ENCODE results near the gene ZG16. TPM values are rescaled to one million over a fixed set of nuclear protein-coding genes. Genes with fewer than 3 reads are reported as not detected.

ZG16 gene
- total and polyA plus RNA-seq, 2 of the 8 experiments (the other 6 are each of a cell fraction or from before 2014, with no cell fraction given), result not detected

GRCh38 chr16:29743827-29744531, 34.1 kb upstream of the ZG16 start:
- Histone ChIP-seq H2BK12ac (ENCODE audit: low read depth, low read length) (no peak overlapping the region), H2BK120ac (replicated peaks; ENCODE audit: low read depth, low read length) (no peak overlapping the region), H2AFZ (ENCODE audit: low read length) (no peak overlapping the region), H3K27ac (ENCODE audit: low read depth, low read length) (no peak overlapping the region), H3K4me2 (ENCODE audit: insufficient read depth in 1 of 2, low read depth in 2 of 2, low read length in 2 of 2) (no peak overlapping the region), H3K14ac (ENCODE audit: insufficient read length) (no peak overlapping the region), H2BK20ac (ENCODE audit: low read length) (no peak overlapping the region), H3K23ac (ENCODE audit: insufficient read length) (no peak overlapping the region), H4K20me1 (replicated peaks in 1 of 2; ENCODE audit: control insufficient read depth in 1 of 2, insufficient read depth in 2 of 2, low read length in 2 of 2) (peaks cover 12 to 18% of the 10 kb centered on the region in 2 experiments), H3K56ac (replicated peaks; ENCODE audit: insufficient read length, low read depth, low read length) (no peak overlapping the region), H3K9me3 (ENCODE audit: insufficient read depth in 2 of 2, low read depth in 1 of 2, low read length in 1 of 2) (peaks cover 8 to 9% of the 10 kb centered on the region in 2 experiments; a peak in 2 of 4 replicates), H3K4ac (replicated peaks; ENCODE audit: insufficient read length, low read depth, low read length) (no peak overlapping the region), H2AK5ac (ENCODE audit: low read depth, low read length) (no peak overlapping the region), H3K4me1 (replicated peaks in 1 of 4; ENCODE audit: control insufficient read depth in 3 of 4, insufficient read depth in 4 of 4, low read length in 3 of 4) (peaks cover 0 to 4% (median 2%) of the 10 kb centered on the region in 4 experiments; a peak in 4 of 7 replicates), H3K36me3 (ENCODE audit: control insufficient read depth in 2 of 4, insufficient read depth in 4 of 4, low read length in 3 of 4) (peaks cover 0 to 8% (median 0%) of the 10 kb centered on the region in 4 experiments; a peak in 2 of 8 replicates), H3K18ac (ENCODE audit: extremely low read depth, low read length) (no peak overlapping the region), H3K79me1 (ENCODE audit: low read depth, low read length) (0 out of 2 replicates have a peak, but pooled peaks cover 2% of the 10 kb centered on the region), H3K9ac (replicated peaks in 1 of 4; ENCODE audit: extremely low read depth in 1 of 4, low read depth in 3 of 4, low read length in 3 of 4) (no peak overlapping the region; a peak in 1 of 7 replicates), H3K23me2 (ENCODE audit: low read depth, low read length) (peaks cover 3% of the 10 kb centered on the region; the same call in 1 of the 2 replicates), H2BK15ac (ENCODE audit: low read length) (no peak overlapping the region), H3K27me3 (replicated peaks in 1 of 4; ENCODE audit: control insufficient read depth in 3 of 4, extremely low read depth in 1 of 4, insufficient read depth in 3 of 4, low read length in 3 of 4) (no peaks in the 10 kb centered on the region), H4K8ac (ENCODE audit: extremely low read depth, insufficient read depth, low read length) (no peak overlapping the region), H4K5ac (ENCODE audit: insufficient read length, low read depth, low read length) (no peak overlapping the region), H3K4me3 (ENCODE audit: extremely low read depth in 1 of 4, insufficient read depth in 2 of 4, low read depth in 3 of 4, low read length in 4 of 4) (no peak overlapping the region), H4K91ac (replicated peaks; ENCODE audit: insufficient read length, low read length) (no peak overlapping the region), H3K79me2 (ENCODE audit: control insufficient read depth in 1 of 2, insufficient read depth in 2 of 2, low read length in 2 of 2) (no peaks in the 10 kb centered on the region), H2BK5ac (ENCODE audit: low read depth, low read length) (no peak overlapping the region)
- ChIA-PET POLR2A (ENCODE audit: partially characterized antibody) (interaction anchor here (0.8 to 4.0 kb wide), 16 partner anchors 10 to 61 kb away, joined by 3 to 25 read pairs (median 6); partner anchors contain the start of genes KIF22 and ZG16), CTCF (ENCODE audit: partially characterized antibody) (interaction anchor here (1.2 to 1.7 kb wide), 4 partner anchors 23 to 52 kb away, joined by 3 to 5 read pairs (median 3); no protein-coding TSS in a partner anchor)
- no peak for FAIRE-seq
- peak in 1 of 2 experiments; percentile 66 for DNase-seq (ENCODE audit: low read depth in 1 of 2, low spot score in 2 of 2)
- TF ChIP-seq POLR2AphosphoS5 (IDR thresholded peaks at IDR 0.05; ENCODE audit: low read depth, low read length) (peak; percentile 3; the same call in 1 of the 2 replicates), TEAD4 (IDR thresholded peaks at IDR 0.05; ENCODE audit: low read depth, low read length) (no peak)
- 88% methylated on average over 21 of the region's 21 CpGs; no CpG with 5 or more reads in 1 of the 2 experiments for WGBS, 2 experiments (ENCODE audit: extremely low coverage in 1 of 2, insufficient coverage in 1 of 2, insufficient read length in 1 of 2, insufficient replicate concordance in 2 of 2, low coverage in 1 of 2, low lambda C conversion rate in 2 of 2, missing lambda C conversion rate in 1 of 2)
